BLaER1 treated with 17β-estradiol and CSF1 and Interleukin-3, amounts not matched to agents 10 nM and 100 nM (cell line): Measurements from ENCODE around the gene PRKAR2B.

Experiments
- H3K27ac ChIP-seq, 11 experiments: shearing (Covaris generic); formaldehyde crosslinking; 2 replicates each; pipeline ENCODE4 v1.8.1; 2022
- H3K27me3 ChIP-seq, 11 experiments: shearing (Covaris generic); formaldehyde crosslinking; 2 replicates each; pipeline ENCODE4 v1.8.1; 2022
- H3K36me3 ChIP-seq, 11 experiments: shearing (Covaris generic); formaldehyde crosslinking; 2 replicates each; pipeline ENCODE4 v1.8.1; 2022
- H3K4me1 ChIP-seq, 10 experiments: shearing (Covaris generic); formaldehyde crosslinking; 2 replicates each; pipeline ENCODE4 v1.8.1; 2022
- H3K4me2 ChIP-seq, 11 experiments: shearing (Covaris generic); formaldehyde crosslinking; 2 replicates each; pipeline ENCODE4 v1.8.1; 2022
- H3K4me3 ChIP-seq, 10 experiments: shearing (Covaris generic); formaldehyde crosslinking; 2 replicates each; pipeline ENCODE4 v1.8.1; 2022
- H3K9ac ChIP-seq, 11 experiments: shearing (Covaris generic); formaldehyde crosslinking; 2 replicates each; pipeline ENCODE4 v1.8.1; 2022
- H3K9me3 ChIP-seq, 11 experiments: shearing (Covaris generic); formaldehyde crosslinking; replicated peaks in 1 of 11; 2 replicates each; pipeline ENCODE4 v1.8.1; 2022
- H4K20me1 ChIP-seq, 11 experiments: shearing (Covaris generic); formaldehyde crosslinking; 2 replicates each; pipeline ENCODE4 v1.8.1; 2022
- Cebpa-rat ChIP-seq, 11 experiments: shearing (Covaris generic); IDR thresholded peaks; 2 replicates each; pipeline ENCODE4 v1.8.1; 2022

PRKAR2B gene

DNA sequence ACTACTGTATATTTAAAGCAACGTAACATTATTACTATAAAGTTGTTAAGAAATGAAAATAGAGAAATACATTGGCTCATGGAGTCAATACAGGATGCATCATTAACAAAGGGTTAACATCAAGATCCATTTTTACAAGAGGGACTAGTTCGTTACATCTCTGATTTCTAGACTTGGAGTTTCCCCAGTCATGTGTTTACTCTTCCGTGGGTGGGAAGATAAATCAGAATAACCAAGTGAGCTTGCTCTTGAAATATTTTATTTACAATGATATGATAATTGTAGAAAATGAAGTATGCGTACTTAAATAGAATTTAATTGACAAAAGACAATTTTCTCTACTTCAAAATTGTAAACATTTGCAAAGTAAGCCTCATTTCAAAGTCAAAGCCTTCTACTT is 1.0 kb upstream of the PRKAR2B start:
- Histone ChIP-seq H3K4me2 (0 out of 22 replicates have a peak overlapping the region, but pooled peaks of 1 of the 11 experiments have one; percentile 99), H3K27me3 (peaks cover 12 to 30% (median 25%) of the 10 kb centered on the region in 11 experiments), H3K9me3 (peaks cover 0 to 8% (median 5%) of the 10 kb centered on the region in 11 experiments; a peak in 9 of 22 replicates), H3K4me1 (peaks cover 8 to 32% (median 27%) of the 10 kb centered on the region in 10 experiments; a peak in 19 of 20 replicates), H3K36me3 (no peaks in the 10 kb centered on the region), H4K20me1 (peaks cover 0 to 12% (median 0%) of the 10 kb centered on the region in 11 experiments; a peak in 2 of 22 replicates), H3K9ac (no peak overlapping the region), H3K27ac (no peak overlapping the region), H3K4me3 (no peak overlapping the region)
- TF ChIP-seq Cebpa-rat (IDR thresholded peaks at IDR 0.05), result no peak

DNA sequence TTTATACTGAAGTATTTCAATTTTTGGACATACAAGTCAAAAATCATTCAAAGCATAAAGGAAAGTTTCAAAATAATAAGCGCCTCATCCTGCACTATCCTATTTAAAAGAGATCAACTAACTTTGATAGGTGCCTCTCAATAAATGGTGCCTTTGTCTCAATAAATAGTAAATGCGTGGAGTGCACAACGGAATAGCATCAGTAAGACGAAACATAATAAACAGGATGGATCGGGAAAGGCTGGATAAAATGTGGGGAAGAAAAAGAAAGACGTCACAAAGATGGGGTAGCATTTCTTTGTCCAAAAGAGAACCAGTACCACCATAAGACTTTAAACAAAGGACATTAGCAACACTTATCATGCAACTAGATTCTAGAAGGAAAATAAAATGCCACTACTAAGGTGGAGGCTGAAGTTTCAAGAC is 571 bp upstream of the PRKAR2B start:
- peak overlapping the region; percentile 75 to 92 (median 80) for H3K4me3 ChIP-seq
- TF ChIP-seq Cebpa-rat (IDR thresholded peaks at IDR 0.05), result no peak
- H3K4me2 ChIP-seq, result peak overlapping the region; percentile 92 to 99 (median 98)
- H3K4me1 ChIP-seq, result peaks cover 8 to 30% (median 25%) of the 10 kb centered on the region in 10 experiments; a peak in 19 of 20 replicates
- H3K9ac ChIP-seq, result peak overlapping the region in 10 of 11 experiments; percentile 63 to 84 (median 76); a peak in 19 of 22 replicates
- H3K9me3 ChIP-seq, result peaks cover 0 to 8% (median 5%) of the 10 kb centered on the region in 11 experiments; a peak in 9 of 22 replicates
- no peaks in the 10 kb centered on the region for H3K36me3 ChIP-seq
- peak overlapping the region in 2 of 11 experiments; percentile 46 to 63; a peak in 2 of 22 replicates for H3K27ac ChIP-seq
- peaks cover 12 to 30% (median 25%) of the 10 kb centered on the region in 11 experiments for H3K27me3 ChIP-seq
- peaks cover 0 to 12% (median 0%) of the 10 kb centered on the region in 11 experiments; a peak in 2 of 22 replicates for H4K20me1 ChIP-seq

DNA sequence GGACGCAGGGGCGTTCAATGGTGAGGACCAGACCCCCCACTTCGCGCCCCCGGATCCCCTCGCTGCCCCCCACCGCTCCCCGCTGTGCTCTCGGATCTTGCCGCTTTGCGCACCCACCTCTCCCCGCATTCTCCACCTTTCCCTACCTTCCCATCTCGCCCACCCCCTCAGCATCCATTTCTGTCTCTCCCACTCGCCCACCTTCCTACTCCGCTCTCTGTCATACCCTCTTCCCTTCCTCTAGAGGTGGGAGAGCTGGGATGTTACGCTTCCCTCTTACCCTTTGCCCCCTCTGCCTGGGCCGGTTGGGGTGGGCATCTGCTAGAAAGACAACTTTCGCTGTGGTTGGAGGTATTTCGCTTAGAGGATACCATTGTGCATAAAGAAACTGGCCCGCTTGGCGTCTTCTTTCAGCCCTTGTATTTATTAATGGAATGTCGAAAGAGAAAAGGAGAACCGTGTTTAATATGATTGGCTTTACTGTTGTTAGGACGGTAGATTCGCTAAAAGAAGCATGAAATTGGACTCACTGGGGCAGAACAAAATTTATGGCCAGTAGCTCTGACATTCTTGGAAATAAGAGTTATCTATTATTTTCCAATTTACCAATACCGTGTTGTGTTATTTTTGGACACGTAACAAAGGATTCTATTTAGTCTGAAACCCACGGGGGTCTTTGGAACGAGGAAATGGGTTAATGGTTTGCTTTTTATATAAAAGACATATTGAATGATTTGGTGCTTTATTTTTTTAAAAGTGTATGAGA is 873 bp downstream of the PRKAR2B start:
- Histone ChIP-seq H3K27ac (peak overlapping the region in 5 of 11 experiments; percentile 38 to 72 (median 58); a peak in 7 of 22 replicates), H4K20me1 (peaks cover 0 to 12% (median 0%) of the 10 kb centered on the region in 11 experiments; a peak in 2 of 22 replicates), H3K4me3 (peak overlapping the region; percentile 75 to 92 (median 80)), H3K27me3 (peaks cover 12 to 30% (median 25%) of the 10 kb centered on the region in 11 experiments), H3K9ac (peak overlapping the region; percentile 63 to 84 (median 74)), H3K36me3 (no peaks in the 10 kb centered on the region), H3K4me1 (peaks cover 6 to 18% (median 14%) of the 10 kb centered on the region in 10 experiments; a peak in 18 of 20 replicates), H3K9me3 (peaks cover 0 to 8% (median 5%) of the 10 kb centered on the region in 11 experiments; a peak in 9 of 22 replicates), H3K4me2 (peak overlapping the region; percentile 92 to 99 (median 98))
- no peak for TF ChIP-seq Cebpa-rat (IDR thresholded peaks at IDR 0.05)

DNA sequence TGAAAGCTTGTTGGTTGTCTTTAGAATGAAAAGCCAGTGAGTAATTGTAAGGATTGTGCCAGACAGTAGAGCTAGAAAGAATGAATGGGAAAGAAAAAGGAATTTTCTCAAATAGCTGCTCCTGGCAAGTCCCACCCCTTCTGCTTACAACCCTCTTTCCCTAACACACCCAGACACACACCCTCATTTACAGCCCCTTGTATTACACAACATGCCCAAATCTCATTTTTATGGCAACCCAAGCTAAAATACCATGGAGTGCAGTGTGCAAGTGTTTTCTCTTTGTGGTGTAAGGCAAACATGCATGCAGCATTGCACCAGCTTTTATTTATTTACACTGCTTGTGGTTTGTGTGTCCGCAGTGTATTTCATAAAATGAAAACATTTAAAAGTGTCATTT is 1.5 kb downstream of the PRKAR2B start:
- Histone ChIP-seq H3K4me3 (peak overlapping the region in 7 of 10 experiments; percentile 75 to 92 (median 85); a peak in 10 of 20 replicates), H3K27me3 (peaks cover 12 to 30% (median 25%) of the 10 kb centered on the region in 11 experiments), H3K9me3 (peaks cover 0 to 8% (median 5%) of the 10 kb centered on the region in 11 experiments; a peak in 9 of 22 replicates), H3K9ac (no peak overlapping the region; a peak in 1 of 22 replicates), H4K20me1 (peaks cover 0 to 12% (median 0%) of the 10 kb centered on the region in 11 experiments; a peak in 2 of 22 replicates), H3K4me2 (peak overlapping the region; percentile 92 to 99 (median 98); a peak in 21 of 22 replicates), H3K27ac (no peak overlapping the region), H3K36me3 (no peaks in the 10 kb centered on the region), H3K4me1 (peaks cover 6 to 18% (median 13%) of the 10 kb centered on the region in 10 experiments; a peak in 17 of 20 replicates)
- 0 out of 22 replicates have a peak, but pooled peaks of 1 of the 11 experiments have one; percentile 14 for TF ChIP-seq Cebpa-rat (IDR thresholded peaks at IDR 0.05)

DNA sequence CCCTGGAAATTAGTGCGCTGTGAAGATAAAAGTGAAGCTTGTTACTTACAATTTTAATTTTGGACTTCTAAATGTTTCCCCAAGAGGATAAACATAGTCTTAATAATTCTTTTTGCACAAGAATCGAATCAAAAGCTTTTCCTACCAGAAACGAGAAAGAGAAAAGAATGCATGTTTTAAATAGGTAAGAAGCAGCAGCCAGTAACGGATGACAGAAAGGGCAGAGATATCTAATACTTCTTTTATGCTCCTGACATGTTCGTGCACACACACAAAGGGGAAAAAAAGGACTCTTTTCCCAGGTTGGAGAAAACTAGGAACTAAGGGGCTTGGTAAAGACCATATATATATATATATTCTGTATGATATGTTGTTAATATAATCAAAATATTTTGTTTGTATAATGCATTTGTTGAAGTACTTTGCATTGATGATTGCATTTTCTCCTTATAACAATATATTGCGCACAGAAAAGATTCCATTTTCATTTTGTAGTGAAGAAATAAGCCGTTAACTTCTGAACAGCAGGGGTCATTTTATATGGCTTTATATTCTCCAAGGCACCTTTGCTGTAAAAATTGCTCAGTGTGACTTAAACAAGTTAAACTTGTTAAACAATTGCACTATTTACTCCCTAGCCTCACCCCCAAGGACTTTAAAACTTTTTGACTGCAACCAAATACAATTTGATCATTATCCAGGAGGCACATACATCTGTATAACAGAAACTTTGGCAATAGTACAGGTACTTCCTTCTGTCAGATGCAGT is 2.2 kb downstream of the PRKAR2B start:
- Histone ChIP-seq H3K4me2 (peak overlapping the region in 3 of 11 experiments; percentile 92 to 99 (median 96); a peak in 2 of 22 replicates), H3K4me3 (no peak overlapping the region), H4K20me1 (peaks cover 0 to 12% (median 0%) of the 10 kb centered on the region in 11 experiments; a peak in 2 of 22 replicates), H3K27me3 (peaks cover 12 to 30% (median 25%) of the 10 kb centered on the region in 11 experiments), H3K27ac (no peak overlapping the region), H3K36me3 (no peaks in the 10 kb centered on the region), H3K9ac (no peak overlapping the region), H3K9me3 (peaks cover 0 to 8% (median 5%) of the 10 kb centered on the region in 11 experiments; a peak in 9 of 22 replicates), H3K4me1 (peaks cover 6 to 18% (median 13%) of the 10 kb centered on the region in 10 experiments; a peak in 17 of 20 replicates)
- no peak for TF ChIP-seq Cebpa-rat (IDR thresholded peaks at IDR 0.05)

DNA sequence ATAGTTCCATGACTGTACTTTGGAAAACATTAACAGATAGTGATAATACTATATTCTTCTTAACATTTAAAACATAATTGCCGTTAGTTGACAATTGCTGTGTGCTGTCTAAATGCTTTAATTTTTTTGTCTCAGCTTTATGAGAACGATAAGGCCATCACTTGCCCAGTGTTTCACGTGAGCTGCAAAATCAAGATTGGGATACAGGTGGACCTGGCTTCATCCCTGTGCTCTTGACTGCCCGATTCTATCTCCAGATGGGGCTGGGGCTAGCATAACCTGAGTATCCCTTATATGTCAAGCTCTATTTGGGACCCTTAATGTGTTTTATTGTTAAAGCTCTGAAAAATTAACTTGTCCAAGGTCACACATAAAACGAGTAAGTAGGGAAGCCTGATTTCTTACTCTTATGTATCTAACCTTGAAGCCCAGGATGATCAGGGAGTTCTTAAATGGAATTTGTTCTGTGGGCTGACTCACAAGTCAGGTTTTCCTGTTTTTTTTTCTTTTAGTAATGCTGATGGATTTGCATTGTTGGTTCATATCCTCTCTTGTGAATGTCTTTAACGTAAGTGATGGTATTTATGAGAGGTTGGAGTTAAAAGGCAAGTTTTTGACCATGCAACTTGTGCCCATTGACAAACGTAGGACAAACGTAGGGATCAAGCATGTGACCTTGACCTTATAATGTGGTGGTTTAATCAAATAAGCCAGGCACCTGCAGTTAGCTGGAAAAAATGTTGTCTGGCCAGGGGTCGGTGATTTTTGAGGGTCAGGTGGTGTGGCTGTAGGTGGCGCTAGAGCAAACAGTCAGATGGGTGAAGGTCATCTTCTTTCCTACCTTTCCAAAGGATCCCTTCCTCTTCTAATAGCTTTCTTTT is 3.6 kb downstream of the PRKAR2B start:
- peaks cover 0 to 12% (median 0%) of the 10 kb centered on the region in 11 experiments; a peak in 2 of 22 replicates for H4K20me1 ChIP-seq
- H3K9ac ChIP-seq, result no peak overlapping the region
- H3K9me3 ChIP-seq, result no peaks in the 10 kb centered on the region
- no peak overlapping the region for H3K4me2 ChIP-seq
- H3K4me1 ChIP-seq, result peaks cover 6 to 18% (median 13%) of the 10 kb centered on the region in 10 experiments; a peak in 17 of 20 replicates
- H3K27ac ChIP-seq, result no peak overlapping the region
- TF ChIP-seq Cebpa-rat (IDR thresholded peaks at IDR 0.05), result no peak
- H3K27me3 ChIP-seq, result peaks cover 12 to 30% (median 25%) of the 10 kb centered on the region in 11 experiments
- no peak overlapping the region for H3K4me3 ChIP-seq
- H3K36me3 ChIP-seq, result no peaks in the 10 kb centered on the region

DNA sequence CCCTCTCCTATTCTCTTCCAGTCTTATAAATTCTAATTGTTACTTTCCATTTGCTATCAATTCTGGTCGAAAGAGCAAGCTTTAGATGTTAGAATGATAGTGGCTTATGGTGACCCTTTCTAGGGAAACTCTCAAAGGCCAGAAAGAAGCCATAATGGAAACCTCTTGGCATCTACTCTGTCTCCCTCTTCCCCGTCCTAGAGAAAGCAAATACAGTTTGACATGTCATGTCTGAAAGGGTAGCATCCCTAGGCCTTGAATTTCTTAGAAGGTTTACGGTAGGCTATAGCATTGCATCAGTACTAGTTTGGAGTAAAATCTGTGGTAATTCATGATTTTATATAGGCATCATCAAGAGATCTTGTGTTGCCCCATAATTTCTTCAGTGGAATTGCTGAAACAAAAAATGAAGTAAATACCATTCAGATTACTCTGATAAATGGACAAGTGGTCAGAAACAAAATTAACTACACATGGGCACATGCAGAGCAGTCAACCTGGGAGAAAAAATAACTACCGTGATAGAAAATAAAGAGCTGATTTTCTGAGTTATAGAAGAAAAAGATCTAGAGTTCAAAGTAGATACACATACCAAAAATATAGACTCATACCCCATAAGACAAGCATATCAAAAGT is 4.4 kb downstream of the PRKAR2B start:
- Histone ChIP-seq H3K9ac (no peak overlapping the region), H4K20me1 (peaks cover 0 to 12% (median 0%) of the 10 kb centered on the region in 11 experiments; a peak in 2 of 22 replicates), H3K9me3 (no peaks in the 10 kb centered on the region), H3K4me2 (no peak overlapping the region), H3K36me3 (no peaks in the 10 kb centered on the region), H3K27ac (no peak overlapping the region), H3K4me1 (peaks cover 6 to 17% (median 13%) of the 10 kb centered on the region in 10 experiments; a peak in 17 of 20 replicates), H3K27me3 (peaks cover 12 to 30% (median 25%) of the 10 kb centered on the region in 11 experiments), H3K4me3 (no peak overlapping the region)
- TF ChIP-seq Cebpa-rat (IDR thresholded peaks at IDR 0.05), result no peak
